GM21528 (cell line): ENCODE data around the gene RNF126.

Source experiments
- ATAC-seq: cut with Tn5 transposase; IDR thresholded peaks from one replicate; pipeline ENCODE4 v1.9.1; 2021; ENCODE audit warnings: mild to moderate bottlenecking, moderate library complexity; ENCODE audit not compliant: unreplicated experiment, low FRiP score

Gene RNF126

DNA sequence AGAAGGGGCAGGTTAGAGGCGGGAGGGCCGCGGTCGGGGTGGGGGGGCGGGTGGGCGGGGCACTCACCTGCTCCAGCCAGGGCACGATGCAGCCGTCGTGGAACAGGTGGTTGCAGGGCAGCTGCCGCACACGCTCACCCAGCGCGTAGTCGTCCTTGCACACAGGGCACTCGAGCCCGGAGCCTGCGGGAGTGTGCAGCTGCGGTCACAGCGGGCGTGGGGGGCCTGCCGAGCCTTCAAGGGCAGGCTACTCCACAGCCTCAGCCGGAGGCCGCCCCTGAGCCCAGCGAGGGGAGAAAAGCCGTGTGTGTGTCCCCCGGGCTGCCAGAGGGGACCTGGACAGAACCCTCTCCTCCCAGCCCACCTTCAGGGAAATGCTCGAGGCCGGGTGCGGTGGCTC lies 14.7 kb downstream of the RNF126 start:
- ATAC-seq = no peak

DNA sequence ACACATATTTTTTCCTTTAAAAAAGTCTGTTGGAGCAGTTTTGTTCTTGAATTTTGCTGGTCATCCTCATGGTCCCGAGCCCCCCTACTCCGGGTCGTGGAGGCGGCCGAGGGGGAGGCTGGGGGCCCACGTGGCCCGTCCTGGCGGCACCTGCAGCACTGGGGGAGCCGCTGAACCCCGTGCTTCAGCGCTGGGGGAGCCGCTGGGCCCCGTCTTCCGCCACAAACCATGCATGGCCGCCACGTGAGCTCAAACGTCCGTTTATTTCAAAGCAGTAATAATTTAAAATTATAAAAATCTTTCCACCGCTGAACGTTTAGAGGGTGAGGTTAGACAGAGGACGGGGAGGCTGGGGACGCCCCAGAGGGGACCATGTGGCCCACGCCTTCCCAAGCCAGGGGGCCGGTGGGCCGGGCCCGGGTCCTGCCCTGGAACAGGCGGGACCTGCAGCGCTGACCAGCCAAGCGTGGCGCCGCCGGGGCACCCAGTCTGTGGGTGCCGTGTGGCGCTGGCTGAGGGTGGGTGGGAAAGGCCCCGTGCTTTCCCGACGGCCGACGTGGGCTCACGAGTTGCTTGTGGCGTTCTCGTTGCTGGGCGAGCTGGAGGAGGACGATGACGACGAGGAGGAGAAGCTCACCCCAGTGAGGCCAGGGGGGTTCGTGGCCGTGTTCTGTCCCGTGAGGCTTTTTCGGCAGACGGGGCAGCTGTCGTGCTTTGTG lies 15.3 kb downstream of the RNF126 start:
- ATAC-seq = no peak

DNA sequence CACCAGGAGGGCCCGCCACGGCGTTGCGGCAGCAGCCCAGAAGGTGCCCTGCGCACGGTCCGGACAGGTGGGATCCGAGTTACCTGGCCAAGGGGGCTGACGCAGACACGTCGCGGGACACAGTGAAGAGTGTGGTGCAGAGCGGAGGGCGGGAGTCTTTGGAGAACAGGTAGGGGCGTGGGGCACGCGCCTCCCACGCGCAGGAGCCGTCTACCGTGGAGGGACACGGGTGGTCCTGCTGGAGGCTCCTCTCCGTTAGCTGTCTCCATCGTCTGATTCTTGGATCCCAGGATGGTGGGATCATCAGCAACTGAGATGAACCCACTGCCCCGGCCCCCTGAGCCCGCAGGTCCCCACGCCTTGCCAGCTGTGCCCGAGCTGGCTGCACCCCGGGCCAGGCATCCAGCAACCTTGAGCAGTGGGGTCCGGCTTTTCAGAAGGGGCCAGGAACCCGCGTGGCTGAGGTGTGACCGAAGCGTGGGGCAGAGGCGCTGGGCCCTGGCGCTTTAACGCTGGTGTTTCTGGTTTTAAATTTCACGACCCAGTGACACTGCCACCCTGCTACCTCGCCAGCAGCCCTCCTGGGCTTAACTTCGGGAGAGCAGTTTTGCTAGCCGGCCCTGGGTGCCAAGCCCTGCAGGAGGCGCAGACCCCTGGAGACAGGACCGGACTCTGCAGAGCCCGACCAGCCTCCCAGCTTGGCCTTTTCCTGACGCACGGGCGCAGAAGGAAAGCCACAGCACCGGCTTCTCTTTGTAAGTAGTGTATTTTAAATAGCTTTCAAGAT lies 16.0 kb downstream of the RNF126 start:
- no peak for ATAC-seq

DNA sequence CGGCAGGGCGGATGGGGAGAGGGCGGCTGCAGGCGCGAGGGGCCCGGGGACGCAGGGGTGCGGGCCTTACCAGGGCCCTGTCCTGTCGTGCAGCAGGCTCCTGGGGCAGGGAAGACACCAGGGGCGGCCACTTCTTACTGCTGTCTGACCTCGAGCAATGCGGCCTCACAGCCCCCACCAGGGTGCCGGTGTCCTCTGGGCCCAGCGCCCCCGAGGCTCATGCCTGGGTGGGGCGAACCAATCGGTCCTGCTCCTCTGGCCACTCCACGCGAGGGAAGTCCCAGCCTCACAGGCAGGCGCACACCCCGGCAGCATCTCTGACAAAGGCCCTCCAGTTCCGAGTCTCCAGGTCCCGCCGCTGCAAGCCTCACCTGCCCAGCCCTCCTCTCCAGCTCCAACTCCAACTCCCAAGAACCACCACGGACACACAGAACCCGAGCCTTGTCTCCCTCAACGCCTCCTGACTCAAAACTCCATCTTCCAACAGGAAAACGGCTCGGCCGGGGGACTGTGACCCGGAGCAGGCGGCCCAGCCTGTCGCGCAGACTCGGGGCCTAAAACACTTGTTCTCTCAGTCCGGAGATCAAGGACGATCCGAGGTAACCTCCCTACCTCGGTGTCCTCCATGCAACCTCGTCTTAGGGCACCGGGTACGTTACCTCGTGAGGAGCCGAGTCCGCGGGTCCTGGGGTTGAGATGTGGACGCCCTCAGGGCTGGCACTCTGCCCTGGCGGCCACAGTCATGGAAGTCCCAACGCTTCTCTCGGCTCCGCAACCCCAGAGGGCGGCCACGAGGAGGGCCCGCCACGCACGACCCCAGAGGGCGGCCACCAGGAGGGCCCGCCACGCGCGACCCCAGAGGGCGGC lies 16.9 kb downstream of the RNF126 start:
- ATAC-seq = no peak

DNA sequence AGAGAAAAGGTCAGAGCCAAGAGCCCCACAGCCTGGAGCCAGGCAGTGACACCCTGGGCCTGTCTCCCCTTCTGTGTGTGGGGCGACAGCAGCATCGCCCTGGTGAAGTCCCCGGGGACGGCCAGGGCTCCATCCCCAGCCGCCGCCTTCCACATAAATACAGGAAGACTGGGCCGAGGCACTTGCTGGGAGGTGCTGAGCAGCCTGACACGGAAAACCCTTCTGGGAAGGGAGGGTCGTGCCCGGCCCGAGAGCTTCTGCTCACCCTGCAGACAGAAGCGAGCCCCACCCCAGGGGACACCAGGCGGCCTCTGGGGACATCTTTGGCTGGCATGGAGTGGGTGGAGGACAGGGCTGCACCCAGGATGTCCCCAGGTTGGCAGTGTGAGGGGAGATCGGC lies 18.2 kb downstream of the RNF126 start:
- no peak for ATAC-seq

DNA sequence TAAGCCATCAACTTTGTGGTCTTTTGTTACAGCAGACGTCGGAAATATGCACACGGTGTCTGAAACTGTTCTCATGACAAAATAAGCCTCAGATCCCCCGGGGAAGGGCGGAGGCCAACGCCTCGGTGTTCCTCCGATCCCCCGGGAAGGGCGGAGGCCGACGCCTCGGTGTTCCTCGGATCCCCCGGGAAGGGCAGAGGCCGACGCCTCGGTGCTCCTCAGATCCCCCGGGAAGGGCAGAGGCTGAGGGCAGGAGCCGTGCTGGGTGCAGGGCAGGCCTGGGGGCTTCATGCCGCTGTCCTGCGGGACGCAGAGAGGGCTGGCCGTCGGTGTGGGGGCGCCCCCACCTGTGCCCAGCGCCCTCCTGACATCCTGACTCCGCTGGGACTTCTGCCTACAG lies 18.7 kb downstream of the RNF126 start:
- no peak for ATAC-seq

DNA sequence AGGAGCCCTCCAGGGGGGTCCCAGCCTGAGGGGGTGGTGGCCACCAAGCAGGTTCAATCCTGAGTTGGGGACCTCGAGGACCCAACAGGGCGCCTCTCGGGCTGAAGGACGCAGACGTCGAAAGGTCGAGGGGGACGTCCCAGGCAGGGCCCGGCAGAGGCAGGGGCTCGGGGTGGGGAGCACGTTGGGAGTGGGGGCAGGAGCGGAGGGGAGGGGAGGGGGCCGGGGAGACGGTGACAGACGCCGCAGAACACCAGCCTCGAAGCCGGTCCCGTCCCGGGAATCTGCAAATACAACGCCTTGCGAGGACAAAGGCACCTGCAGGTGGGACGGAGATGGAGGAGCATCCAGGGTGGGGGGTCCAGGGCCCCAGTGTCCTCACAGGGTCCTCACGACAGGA lies 19.3 kb downstream of the RNF126 start:
- no peak for ATAC-seq

DNA sequence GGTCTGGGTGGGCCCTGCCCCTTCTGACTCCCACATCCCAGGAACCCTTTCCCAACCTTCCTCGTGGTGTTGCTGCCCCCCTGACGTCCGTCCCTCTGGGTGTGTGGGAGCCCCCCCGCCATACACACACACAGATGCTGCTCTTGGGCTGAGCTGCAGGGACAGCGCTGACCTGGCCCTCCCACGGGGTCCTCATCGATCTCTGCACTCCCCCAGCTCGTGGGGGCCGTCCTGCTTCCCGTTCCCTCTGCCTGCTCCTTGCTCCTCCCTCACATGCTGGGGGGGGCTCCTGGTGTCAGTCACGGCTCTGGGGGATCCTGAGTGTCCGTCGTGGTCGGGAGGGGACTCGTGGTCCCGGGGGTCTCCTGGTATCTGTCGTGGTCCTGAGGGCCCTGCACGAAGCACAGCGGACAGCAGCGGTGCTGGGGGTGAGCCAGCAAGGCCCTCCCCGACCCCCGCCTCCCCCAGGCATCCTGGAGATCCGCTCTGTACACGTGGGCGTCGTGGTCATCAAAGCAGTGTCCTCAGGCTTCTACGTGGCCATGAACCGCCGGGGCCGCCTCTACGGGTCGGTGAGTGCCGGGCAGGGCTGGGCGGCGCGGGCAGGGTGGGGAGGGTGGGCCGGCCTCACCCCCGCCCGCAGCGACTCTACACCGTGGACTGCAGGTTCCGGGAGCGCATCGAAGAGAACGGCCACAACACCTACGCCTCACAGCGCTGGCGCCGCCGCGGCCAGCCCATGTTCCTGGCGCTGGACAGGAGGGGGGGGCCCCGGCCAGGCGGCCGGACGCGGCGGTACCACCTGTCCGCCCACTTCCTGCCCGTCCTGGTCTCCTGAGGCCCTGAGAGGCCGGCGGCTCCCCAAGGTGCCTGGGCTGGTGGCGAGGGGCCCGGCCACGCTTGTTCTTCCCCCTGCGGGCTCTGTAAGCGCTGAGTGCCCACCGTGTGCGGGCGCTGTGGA lies 20.0 kb downstream of the RNF126 start:
- no peak for ATAC-seq

DNA sequence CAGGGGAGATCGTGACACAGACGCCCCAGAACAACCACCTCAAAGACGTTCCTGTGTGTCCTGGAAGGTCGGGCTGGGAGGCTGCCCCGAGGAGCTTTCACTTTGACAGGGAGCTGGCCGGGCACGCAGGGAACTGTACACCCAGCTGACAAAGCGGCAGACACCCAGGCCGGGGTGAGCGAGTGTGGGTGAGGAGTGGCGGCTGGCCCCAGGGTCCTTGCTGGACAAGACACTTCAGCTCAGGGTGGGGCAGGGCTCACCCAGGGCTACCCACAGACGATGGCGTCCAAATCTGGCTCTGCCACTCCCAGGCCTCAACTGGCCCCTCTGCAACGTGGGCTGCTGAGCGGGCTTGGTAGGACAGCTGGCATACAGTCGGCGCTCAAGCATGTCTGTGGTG lies 21.3 kb downstream of the RNF126 start:
- ATAC-seq = no peak

DNA sequence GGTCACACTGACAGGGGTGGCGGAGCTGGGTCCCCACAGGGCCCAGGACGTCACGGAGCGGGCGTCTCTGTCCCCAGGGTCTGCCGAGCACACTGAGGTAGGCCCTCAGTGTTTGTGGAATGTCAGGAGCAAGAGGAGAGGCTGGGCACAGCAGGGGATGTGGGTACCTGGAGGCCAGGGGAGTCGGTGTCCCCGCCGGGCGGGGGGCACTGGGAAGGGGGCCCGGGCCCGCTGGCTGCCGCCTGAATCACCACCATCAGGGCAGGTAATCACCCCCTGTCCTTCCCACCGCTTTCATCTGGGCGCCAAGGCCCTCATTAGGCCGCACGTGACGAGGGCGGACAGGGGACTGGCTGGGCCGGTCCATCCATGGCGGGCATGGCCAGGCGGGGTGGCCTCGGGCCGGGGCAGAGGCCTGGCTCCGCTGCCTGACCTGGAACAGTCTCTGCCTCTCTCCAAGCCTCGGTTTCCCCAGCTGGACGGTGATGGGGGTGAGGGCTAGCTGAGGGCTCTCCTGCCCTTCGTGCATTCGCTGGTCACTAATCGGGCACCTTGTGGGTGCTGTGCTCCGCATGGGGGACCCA lies 22.3 kb downstream of the RNF126 start:
- no peak for ATAC-seq

DNA sequence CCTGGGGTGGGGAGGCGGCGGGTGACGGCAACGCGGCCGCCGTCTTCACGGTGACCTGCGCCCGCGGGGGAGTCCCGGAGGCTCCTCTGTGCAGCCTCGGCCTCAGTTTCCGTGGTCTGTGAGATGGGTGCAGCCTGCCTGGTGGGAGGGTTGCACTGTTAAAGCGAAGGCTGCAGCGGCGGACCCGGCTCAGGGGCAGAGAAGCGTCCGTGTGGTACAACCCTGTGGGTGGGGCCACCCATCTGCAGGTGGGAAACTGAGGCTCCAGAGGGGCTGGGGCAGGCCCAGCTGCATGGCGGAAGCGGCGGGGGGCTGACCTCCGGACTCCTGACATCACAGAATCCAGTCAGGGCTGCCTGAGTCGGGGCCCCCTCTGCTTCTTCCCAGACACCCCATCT lies 22.9 kb downstream of the RNF126 start:
- ATAC-seq = no peak

DNA sequence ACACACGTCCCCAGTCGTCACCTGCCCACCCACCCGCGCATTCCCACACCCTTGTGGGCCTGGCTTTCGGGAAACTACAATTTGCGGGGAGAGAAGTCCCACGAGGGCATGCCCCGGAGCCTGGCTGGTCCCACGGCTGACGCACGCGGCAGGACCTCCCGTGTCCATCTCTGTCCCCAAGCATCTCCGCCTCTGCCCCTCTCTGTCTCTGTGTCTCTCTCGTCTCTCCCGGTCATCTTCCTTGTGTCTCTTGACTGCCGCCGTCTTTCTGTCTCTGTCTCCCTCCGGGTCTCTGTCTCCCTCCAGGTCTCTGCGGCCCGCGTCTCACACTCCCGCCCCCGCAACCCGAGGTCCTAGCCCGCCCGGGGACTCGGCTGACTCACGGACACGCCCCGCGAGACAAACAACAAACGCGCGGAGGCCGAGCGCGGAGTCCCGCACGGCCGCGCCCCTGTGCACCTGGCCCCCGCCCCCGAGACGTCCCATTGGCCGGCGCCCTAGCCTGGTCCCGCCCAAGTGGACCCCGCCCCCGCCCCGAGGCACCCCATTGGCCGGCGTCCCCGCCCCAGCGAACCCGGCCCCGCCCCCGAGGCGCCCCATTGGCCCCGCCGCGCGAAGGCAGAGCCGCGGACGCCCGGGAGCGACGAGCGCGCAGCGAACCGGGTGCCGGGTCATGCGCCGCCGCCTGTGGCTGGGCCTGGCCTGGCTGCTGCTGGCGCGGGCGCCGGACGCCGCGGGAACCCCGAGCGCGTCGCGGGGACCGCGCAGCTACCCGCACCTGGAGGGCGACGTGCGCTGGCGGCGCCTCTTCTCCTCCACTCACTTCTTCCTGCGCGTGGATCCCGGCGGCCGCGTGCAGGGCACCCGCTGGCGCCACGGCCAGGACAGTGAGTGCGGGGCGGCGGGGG lies 23.5 kb downstream of the RNF126 start, which contains the start of gene FGF22:
FGF22 (plus strand) TSS at position 627 of the 908 bp plus-strand sequence; CDS start at position 674, 47 bp downstream.
- no peak for ATAC-seq

DNA sequence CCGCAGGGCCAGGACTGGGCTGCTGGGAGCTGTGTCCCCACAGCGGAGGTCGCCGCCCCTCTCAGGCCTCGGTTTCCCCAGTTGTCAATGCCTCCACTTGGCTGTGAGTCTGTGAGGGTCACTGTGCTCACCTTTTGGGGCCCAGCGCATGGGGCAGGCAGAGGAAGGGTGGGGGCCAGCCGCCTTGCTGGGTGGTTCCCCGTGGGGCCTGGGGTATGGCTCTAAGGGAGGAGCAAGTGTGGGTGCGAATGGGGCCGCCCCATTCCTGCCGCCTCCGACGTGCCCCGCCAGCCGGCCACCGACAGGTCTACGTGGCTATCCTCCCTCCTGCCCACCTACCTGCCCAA lies 24.1 kb downstream of the RNF126 start:
- ATAC-seq = no peak

DNA sequence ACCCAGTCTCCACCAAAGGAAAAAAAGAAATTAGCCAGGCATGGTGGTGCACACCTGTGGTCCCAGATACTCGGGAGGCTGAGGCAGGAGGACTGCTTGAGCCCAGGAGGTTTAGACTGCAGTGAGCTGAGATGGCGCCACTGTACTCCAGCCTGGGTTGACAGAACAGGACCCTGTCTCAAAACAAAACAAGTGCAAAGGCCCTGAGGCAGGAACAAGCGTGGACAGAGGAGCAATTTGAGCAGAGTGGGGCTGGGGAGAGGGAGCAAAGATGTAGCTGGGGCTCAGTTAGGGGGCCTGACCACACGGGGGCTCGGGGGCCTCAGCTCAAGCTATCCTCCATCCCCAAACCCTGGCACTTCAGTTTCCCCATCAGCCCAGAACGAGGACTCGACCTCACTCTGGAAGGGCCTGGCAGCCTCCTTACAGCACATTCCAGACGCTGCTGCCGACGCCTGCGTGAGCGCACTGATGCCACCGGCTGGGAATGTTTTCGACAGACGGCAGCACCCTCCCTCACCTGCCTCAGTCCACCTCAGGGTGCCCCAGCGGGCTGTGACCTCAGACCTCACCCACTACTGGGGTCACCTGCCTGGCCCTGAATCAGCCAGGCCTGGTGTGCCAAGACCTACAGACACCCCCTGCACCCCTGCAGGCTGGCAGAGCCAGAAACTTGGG lies 27.9 kb downstream of the RNF126 start:
- ATAC-seq = no peak

DNA sequence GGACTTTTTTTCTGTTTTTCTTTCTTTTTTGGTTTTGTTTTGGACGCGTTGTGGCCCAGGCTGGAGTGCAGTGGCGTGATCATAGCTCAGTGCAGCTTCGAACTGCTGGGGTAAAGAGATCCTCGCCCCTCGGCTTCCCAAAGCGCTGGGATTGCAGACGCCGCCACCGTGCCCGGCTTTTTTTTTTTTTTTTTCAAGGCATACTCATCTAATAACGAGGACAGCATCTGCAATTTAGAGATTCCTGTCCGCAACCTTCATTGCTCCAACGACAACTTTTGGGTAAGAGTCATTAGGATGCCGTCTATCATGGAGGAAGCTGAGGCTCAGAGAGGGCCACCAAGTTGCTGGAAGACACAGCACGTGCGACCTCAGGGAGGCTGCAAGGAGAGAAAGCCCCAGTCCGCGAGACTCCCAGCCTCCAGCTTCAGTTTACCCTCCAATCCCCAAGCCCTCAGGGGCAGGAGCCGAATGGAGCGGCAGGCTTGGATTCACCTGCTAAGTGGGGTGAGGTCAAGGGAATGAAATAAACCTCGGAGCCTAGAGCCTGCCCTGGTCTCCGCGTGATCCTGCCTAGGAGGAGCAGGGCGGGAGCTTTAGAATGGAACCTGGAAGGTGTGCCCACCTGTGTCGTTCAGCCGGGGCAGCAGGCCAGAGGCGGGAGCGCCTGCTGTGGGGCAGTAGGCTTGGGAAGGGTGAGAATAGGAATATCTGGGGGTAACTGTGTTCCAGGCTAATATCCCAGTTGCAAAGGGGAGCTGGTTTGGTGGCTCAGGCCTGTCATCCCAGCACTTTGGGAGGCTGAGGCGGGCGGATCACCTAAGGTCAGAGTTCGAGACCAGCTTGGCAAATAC lies 29.0 kb downstream of the RNF126 start:
- ATAC-seq = no peak

DNA sequence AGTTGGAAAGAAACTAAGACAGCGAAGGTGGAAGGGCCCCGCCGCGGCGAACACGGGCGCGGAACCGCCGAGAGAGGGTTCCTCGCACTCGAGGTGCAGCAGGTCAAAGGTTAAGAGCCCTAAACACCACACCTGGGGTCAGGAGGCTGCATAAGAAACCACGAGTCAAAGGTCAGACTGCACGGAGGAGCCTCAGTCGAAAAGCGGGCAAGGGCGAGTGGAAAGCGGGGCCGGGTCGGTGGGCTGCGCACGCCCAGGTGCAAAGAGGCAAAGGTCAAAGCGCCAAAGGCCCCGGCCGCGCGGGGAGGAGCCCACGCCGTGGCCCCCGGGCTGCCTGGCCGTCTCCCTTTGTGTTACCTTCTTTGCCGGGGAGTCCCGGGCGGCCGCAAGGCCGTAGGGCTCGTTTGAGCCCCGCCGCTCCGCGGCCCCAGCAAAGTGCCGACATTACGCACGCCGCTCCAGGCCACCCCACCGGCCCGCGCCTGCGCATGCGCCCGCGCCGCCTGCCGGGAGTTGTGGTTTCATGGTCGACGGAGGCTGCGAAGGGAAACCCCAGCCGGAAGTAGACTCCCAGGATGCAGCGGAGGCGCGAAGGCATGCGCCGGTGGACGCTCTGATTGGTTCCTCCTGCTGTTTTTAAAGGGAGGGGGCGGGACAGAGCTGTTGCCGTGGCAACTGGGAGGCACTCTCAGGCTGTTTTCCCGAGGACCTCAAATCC lies 29.8 kb downstream of the RNF126 start, which contains the start of gene POLRMT:
POLRMT (minus strand) TSS at position 470 of the 718 bp plus-strand sequence; CDS start at position 445, 25 bp downstream.
- ATAC-seq = peak; percentile 71
